HG02763 (cell line): Measurements from ENCODE around the gene MTMR6.

Experiments
- ATAC-seq: cut with Tn5 transposase; IDR thresholded peaks from one replicate; pipeline ENCODE4 v1.9.1; 2021; ENCODE audit warnings: mild to moderate bottlenecking, moderate library complexity; ENCODE audit not compliant: unreplicated experiment

The MTMR6 gene

GRCh38 chr13:25281193-25281934 lies 5.9 kb downstream of the MTMR6 start:
- no peak for ATAC-seq

- no peak for ATAC-seq
These were observed 6.9 kb downstream of the MTMR6 start for GRCh38 chr13:25280396-25280795.

- no peak for ATAC-seq
These were observed 10.5 kb downstream of the MTMR6 start for GRCh38 chr13:25276748-25277147.

- no peak for ATAC-seq
These were observed 18.7 kb downstream of the MTMR6 start for GRCh38 chr13:25268561-25268960.

GRCh38 chr13:25267715-25268114 lies 19.6 kb downstream of the MTMR6 start:
- no peak for ATAC-seq

- ATAC-seq, result no peak
These were observed 20.6 kb downstream of the MTMR6 start for GRCh38 chr13:25266706-25267105.

GRCh38 chr13:25262261-25262660 lies 25.0 kb downstream of the MTMR6 start:
- ATAC-seq, result no peak

- ATAC-seq, result no peak
These were observed 33.6 kb downstream of the MTMR6 start for GRCh38 chr13:25253702-25254101.

- no peak for ATAC-seq
These were observed 34.5 kb downstream of the MTMR6 start for GRCh38 chr13:25252752-25253151.

- no peak for ATAC-seq
These were observed 35.1 kb downstream of the MTMR6 start for GRCh38 chr13:25252225-25252624.

GRCh38 chr13:25249001-25249543 lies 38.2 kb downstream of the MTMR6 start:
- ATAC-seq, result peak; percentile 59

- ATAC-seq, result no peak
These were observed 39.2 kb downstream of the MTMR6 start for GRCh38 chr13:25248071-25248470.

- ATAC-seq, result no peak
These were observed 39.9 kb downstream of the MTMR6 start for GRCh38 chr13:25247360-25247759.

- ATAC-seq, result no peak
These were observed 43.2 kb downstream of the MTMR6 start for GRCh38 chr13:25244123-25244522.

GRCh38 chr13:25242956-25243355 lies 44.3 kb downstream of the MTMR6 start:
- ATAC-seq, result no peak

- ATAC-seq, result no peak
These were observed 46.3 kb downstream of the MTMR6 start for GRCh38 chr13:25241007-25241406.

GRCh38 chr13:25237083-25237482 lies 50.2 kb downstream of the MTMR6 start:
- no peak for ATAC-seq

- ATAC-seq, result no peak
These were observed 53.4 kb downstream of the MTMR6 start for GRCh38 chr13:25233861-25234260.

GRCh38 chr13:25232937-25233515 lies 54.3 kb downstream of the MTMR6 start:
- ATAC-seq, result no peak

GRCh38 chr13:25231517-25231916 lies 55.8 kb downstream of the MTMR6 start:
- ATAC-seq, result no peak

- ATAC-seq, result no peak
These were observed 59.6 kb downstream of the MTMR6 start for GRCh38 chr13:25227690-25228089.

- no peak for ATAC-seq
These were observed 61.3 kb downstream of the MTMR6 start for GRCh38 chr13:25225970-25226369.
